AG09309 (cell line): ENCODE measurements around the gene SND1.

Experiments used
- DNase-seq: peaks from one replicate; pipeline ENCODE4 v3.0.0-alpha.2; 2010; ENCODE audit warnings: low read depth
- H3K4me3 ChIP-seq: 2 replicates; pipeline ENCODE4 v1.5.1; 2011; ENCODE audit warnings: mild to moderate bottlenecking, low read depth, low read length, moderate library complexity; ENCODE audit not compliant: control insufficient read depth
- TF ChIP-seq, protein P1 (sequence below): IDR thresholded peaks from 2 replicates; pipeline ENCODE4 v1.5.1; 2011; ENCODE audit warnings: mild to moderate bottlenecking, low read depth, low read length, inconsistent platforms; ENCODE audit not compliant: insufficient read depth, control insufficient read depth; ENCODE audit errors: missing control alignments

SND1 gene

DNA sequence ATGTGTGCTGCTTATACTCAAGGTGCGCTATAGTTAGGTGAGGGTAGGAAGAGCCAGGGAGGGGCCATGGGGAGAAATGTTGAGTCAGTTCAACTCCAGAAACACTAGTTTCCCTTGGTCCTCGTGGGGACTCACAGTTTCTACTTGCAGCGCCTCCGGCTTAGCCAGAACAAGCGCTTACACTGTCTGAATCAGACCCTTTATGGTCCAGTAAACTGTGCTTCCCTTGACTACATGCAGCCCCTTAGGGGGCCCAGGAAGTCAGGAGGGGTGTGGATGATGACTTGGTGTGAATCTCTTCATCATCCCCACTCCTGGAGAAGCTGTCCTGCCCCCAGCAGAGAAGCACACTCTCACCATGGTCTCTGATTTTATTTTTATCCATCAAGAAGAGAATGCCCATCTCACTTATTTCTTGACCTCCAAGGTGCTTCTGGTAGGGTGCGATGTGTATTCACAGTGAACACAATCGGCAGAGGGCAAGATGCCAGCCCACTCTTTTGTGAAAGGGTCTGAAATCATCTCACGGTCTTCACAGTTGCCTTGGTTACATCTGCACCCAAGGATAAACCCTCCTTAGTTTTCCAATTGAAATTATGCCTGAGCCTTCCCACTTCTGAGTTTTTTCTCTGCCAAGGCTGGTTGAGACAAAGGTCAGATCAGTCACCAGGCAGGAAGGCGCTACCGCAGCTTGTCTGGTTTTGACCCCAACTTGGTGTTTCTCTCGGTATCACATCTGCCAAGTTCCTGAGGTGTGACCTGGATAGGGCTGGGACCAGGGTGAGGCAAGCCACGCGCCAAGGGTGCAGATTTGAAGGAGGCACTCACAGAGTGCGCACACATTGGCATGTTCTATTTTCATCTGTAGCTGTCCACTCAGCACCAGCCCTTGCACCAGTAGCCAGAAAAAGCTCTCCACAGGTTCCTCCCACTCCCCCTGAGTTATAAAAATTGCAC lies 441.9 kb downstream of the SND1 start:
- TF ChIP-seq, protein P1, sequence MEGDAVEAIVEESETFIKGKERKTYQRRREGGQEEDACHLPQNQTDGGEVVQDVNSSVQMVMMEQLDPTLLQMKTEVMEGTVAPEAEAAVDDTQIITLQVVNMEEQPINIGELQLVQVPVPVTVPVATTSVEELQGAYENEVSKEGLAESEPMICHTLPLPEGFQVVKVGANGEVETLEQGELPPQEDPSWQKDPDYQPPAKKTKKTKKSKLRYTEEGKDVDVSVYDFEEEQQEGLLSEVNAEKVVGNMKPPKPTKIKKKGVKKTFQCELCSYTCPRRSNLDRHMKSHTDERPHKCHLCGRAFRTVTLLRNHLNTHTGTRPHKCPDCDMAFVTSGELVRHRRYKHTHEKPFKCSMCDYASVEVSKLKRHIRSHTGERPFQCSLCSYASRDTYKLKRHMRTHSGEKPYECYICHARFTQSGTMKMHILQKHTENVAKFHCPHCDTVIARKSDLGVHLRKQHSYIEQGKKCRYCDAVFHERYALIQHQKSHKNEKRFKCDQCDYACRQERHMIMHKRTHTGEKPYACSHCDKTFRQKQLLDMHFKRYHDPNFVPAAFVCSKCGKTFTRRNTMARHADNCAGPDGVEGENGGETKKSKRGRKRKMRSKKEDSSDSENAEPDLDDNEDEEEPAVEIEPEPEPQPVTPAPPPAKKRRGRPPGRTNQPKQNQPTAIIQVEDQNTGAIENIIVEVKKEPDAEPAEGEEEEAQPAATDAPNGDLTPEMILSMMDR, result no peak
- DNase-seq, result no peak
- no peak overlapping the region for H3K4me3 ChIP-seq

DNA sequence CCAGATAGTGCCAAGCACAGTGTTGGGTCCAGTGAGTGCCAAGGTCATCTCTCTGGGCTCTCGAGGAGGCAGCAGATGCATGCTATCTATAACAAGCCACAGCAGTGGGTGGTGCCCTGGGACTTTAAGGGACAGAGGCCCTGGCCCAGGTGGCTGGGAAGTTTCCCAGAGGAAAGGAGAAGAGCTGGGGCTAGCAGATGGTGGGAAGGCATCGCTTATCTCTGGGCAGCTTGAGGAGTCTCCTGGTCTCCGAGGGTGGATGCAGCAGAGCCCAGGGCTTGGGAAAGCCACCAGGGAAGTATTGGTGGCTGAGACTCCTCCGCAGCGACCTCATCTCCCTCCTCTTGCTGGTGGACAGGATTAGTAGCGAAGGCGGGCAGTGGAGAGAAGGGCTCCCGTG lies 442.7 kb downstream of the SND1 start:
- no peak overlapping the region for H3K4me3 ChIP-seq
- DNase-seq, result no peak
- TF ChIP-seq, protein P1, result no peak

DNA sequence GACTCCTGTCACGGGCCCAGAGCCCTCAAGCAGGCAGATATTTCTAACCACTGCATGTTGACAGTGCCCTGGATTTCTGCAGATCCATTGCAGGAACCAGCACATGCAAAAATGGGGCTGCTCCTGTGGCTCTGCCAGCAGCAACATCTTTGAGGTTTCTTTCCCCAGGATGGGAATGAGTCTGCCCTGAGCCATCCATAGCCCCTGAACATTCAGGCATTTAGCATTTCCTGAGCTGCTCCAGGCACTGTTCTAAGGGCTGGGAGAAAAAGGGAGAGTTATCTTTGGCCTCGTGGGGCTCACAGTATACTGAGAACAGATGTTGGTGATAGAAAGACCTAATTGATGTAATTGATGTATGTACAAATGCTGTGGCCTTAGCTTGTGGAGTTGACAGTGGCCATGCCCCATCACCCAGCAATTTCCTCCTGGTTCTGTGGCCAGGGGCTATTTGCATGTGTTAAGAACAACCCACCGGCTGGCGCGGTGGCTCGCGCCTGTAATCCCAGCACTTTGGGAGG lies 445.3 kb downstream of the SND1 start:
- TF ChIP-seq, protein P1, result no peak
- DNase-seq, result no peak
- H3K4me3 ChIP-seq, result no peak overlapping the region

DNA sequence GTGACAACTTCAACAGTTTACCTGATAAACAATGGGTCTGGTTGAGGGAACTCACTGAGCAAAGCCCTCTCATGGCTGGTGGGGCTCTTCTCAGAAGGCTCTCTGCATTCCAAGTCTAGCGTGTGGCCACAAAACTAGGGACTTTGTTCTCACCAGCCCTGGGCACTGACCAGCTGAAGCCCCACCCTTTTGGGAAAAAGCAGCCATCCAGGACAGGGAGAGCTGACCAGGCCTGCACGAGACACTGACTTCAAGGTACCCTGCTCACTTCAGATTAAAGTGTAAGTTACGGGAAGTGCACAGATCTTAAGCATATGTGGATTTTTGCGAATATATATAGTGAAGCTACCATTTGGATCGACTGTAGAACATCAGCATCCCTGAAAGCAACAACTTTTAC lies 446.6 kb downstream of the SND1 start:
- DNase-seq, result no peak
- TF ChIP-seq, protein P1, result no peak

DNA sequence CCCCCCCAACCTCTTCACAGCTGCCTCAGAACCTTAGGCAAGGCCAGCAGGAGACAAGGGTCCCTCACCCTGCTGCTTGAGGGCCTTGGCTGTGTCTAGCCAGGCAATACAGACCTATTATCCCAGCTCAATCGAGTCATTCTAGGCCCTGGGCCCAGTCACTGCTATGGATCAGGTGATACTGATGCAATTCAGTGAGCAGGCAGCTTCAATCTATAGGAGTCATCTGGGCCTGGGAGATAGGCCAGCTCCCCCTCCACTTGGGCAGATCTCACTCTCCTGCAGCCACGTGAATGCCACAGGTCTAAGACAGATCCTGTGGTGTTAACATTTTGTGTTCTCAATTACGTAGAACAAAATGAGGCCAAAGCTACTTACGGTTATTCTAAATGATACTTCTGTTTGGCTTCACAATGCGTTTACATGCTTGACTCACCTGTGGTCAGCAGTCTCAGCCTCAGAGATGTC lies 447.2 kb downstream of the SND1 start:
- TF ChIP-seq, protein P1, result no peak
- DNase-seq, result peak; percentile 3
- no peak overlapping the region for H3K4me3 ChIP-seq

More for the DNA sequence above, 446.6 kb downstream of the SND1 start:
- H3K4me3 ChIP-seq, result no peak overlapping the region

DNA sequence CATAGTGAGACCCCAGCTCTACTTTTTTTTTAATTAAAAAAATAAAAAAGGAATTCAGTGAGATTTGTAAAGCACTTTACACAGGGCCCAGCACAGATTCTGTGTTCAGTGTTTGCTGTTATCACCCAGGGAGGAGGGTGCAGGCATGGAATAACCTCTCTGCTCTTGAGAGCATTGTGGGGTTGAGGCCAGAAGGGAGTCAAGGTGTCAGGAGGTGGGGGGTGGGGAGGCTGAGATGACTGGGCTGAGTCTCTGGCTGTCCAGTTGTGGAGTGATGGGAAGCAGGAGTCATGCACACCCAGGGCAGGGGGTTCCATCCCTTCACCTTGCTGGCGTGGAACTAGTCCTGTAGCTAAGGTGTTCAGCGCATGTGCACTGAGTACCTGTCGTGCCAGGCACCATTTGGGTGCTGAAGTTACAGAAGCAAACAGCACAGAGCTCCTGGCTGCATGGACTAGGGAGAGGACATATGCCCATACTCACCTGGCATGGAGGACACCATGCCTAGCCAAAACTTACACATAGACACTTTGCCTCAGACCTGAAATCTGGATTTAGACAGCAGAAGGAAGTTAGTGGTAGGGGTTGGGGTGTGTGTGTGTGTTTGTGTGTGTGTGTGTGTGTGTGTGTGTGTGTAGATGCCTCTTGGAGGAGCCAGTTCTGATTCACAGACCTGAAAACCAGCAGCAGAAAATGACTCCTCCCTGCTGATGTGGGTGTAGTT lies 448.4 kb downstream of the SND1 start:
- H3K4me3 ChIP-seq, result no peak overlapping the region
- no peak for DNase-seq
- TF ChIP-seq, protein P1, result no peak
